Fibroblast of the aortic adventitia (primary cell): ENCODE results near the gene OTOGL. TPM values are rescaled to one million over a fixed set of nuclear protein-coding genes. Genes with fewer than 3 reads are reported as not detected.
"Not testable (repeated sequence)": the region's sequence is repeated elsewhere in the genome, so short reads cannot be mapped to it uniquely, and the experiment has no call there.

ENCODE experiments used
- DNase-seq: peaks from one replicate; pipeline ENCODE4 v3.0.0-alpha.2; 2010; ENCODE audit warnings: low read depth
- H3K4me3 ChIP-seq: 2 replicates; pipeline ENCODE4 v1.5.1; 2011; ENCODE audit warnings: low read depth, mild to moderate bottlenecking, control low read depth, low read length, moderate library complexity
- total RNA-seq: library from RNA; depleted of rRNA; stranded (reverse); fragments of >200 nt; gene quantifications from 2 replicates; pipeline ENCODE4 v1.2.3, GENCODE V29; 2012; ENCODE audit warnings: low replicate concordance
- TF ChIP-seq, protein P1 (sequence below): IDR thresholded peaks from 2 replicates; pipeline ENCODE4 v1.5.1; 2011; ENCODE audit warnings: mild to moderate bottlenecking, low read length, control low read depth, inconsistent platforms; ENCODE audit not compliant: insufficient read depth

Gene OTOGL
- total RNA-seq, 1 donor = 0.27 TPM

GRCh38 chr12:80232837-80233236 lies 133.5 kb downstream of the OTOGL start:
- H3K4me3 ChIP-seq = no peak overlapping the region
- DNase-seq = no peak
- TF ChIP-seq, protein P1, sequence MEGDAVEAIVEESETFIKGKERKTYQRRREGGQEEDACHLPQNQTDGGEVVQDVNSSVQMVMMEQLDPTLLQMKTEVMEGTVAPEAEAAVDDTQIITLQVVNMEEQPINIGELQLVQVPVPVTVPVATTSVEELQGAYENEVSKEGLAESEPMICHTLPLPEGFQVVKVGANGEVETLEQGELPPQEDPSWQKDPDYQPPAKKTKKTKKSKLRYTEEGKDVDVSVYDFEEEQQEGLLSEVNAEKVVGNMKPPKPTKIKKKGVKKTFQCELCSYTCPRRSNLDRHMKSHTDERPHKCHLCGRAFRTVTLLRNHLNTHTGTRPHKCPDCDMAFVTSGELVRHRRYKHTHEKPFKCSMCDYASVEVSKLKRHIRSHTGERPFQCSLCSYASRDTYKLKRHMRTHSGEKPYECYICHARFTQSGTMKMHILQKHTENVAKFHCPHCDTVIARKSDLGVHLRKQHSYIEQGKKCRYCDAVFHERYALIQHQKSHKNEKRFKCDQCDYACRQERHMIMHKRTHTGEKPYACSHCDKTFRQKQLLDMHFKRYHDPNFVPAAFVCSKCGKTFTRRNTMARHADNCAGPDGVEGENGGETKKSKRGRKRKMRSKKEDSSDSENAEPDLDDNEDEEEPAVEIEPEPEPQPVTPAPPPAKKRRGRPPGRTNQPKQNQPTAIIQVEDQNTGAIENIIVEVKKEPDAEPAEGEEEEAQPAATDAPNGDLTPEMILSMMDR = no peak

DNA sequence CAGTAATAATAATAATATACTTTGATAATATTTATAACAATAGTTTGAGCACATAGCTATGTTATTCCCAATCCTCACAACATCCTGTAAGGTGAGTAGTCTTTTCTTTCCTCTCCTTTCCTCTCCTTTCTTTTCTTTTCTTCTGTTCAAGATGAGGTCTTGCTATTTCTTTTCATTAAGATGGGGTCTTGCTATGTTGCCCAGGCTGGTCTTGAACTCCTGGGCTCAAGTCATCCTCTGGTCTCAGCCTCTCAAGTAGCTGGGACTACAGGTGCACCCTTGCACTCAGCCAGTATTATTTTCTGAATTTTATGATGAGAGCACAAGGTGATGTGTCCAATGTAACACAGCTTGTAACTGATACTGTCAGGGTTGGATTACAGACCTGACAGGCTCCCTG lies 134.6 kb downstream of the OTOGL start:
- H3K4me3 ChIP-seq = no peak overlapping the region
- no peak for DNase-seq
- TF ChIP-seq, protein P1 = no peak

DNA sequence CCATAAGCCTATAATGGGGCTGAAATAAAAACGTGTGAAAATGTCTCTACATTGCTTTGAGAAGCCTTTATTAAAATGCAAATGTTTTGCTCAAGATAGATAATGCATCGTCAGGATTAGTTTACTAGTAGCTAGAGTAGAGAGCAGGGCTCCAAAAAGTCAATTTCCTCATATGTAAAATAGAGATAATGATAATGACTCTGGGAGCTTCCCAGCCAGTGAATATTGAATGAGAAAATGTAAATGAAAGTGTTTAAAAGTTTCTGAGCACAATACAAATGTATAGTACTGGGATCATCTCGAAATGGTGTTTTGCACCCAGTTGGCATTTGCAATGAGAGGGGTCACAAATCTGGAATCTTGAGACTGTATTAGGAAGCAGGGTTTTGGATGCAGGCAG lies 135.3 kb downstream of the OTOGL start:
- TF ChIP-seq, protein P1 = no peak
- DNase-seq = no peak

DNA sequence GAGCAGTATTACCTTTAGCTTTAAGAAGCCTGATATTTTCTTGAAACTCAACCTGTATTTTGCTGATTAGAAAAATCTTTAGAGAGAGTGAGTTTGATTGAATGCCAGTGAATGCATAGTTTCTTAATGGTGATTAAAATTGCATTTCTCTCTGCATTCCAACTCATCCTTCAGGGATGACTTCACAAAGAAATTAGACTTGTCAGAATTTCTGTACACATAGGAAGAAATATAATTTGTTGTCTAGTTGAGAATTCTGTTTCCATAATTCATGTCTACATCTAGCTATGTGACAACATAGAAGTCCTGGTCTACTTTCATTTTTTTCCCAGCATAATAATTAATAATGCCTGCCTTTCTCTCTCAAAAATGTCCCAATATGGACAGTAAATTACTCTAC lies 136.6 kb downstream of the OTOGL start:
- TF ChIP-seq, protein P1 = no peak
- H3K4me3 ChIP-seq = no peak overlapping the region
- DNase-seq = no peak

More for the DNA sequence above, 135.3 kb downstream of the OTOGL start:
- H3K4me3 ChIP-seq = no peak overlapping the region

GRCh38 chr12:80239867-80240266 lies 140.5 kb downstream of the OTOGL start:
- TF ChIP-seq, protein P1 = no peak
- no peak overlapping the region for H3K4me3 ChIP-seq
- no peak for DNase-seq

DNA sequence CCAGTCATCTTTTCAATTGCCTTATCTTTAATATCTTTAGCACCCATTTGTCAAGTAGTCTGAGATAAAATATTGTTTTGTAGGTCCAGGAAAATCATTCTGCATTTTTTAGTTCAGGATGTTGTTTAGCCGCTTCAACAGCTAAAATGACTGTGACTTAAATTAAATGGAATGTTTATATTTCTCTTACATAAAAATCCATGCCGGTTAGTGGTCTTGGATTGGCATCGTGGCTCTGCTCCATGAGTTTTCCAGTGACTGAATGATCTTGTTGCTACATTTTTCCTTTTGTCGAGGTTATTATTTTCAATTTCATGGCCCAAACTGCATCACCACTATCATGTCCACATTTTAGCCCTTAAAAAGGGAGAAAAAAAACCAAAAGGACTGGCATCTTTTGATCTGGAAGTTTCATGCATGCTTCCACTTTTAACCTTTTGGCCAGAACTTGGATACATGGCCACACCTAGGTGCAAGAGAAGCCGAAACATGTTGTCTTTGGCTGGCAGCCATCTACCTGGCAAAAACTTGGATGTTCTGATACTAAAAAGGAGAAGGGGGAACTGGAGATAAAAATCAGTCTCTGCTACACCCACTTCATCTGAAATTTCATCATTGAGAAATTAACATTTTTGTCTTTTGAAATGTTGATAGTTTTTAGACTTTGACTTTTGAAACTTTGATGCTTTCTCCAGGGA lies 142.4 kb downstream of the OTOGL start:
- peak; percentile 68 for DNase-seq
- no peak overlapping the region for H3K4me3 ChIP-seq
- TF ChIP-seq, protein P1 = no peak

DNA sequence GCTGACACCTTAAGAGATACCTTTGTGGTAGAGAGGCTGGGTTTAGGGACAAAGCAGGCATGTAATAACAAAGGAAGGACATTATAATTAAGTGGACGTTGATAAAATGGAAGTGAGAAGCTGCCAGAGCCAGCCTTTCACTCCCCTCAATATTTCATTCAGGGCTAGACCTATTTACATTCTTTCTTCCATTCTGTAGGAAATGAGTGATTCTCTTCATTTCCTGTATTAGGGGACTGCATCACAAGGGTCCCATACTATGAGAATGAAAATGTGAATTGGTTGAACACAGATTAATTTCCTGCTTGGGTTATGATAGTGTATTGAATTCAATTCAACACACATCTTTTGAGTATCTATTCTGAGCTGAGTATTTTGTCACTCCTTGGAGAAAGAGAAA lies 143.0 kb downstream of the OTOGL start:
- no peak for DNase-seq
- TF ChIP-seq, protein P1 = no peak
- H3K4me3 ChIP-seq = no peak overlapping the region

GRCh38 chr12:80249581-80249980 lies 150.2 kb downstream of the OTOGL start:
- not testable (repeated sequence) for H3K4me3 ChIP-seq

More at GRCh38 chr12:80249581-80249980, 150.2 kb downstream of the OTOGL start:
- DNase-seq = not testable (repeated sequence)
